ENCODE data around the gene LCN12. TPM values are rescaled to one million over a fixed set of nuclear protein-coding genes. Genes with fewer than 3 reads are reported as not detected.

LCN12 gene
- total RNA-seq, 1 experiment from 2014 or later = not detected

GRCh38 chr9:136977223-136977622, 25.1 kb downstream of the LCN12 start, which contains the start of gene PTGDS:
Gene PTGDS, plus strand, starts transcription at chr9:136977504. Its CDS starts 75 bp downstream, at chr9:136977579.
- TF ChIP-seq, protein P1, sequence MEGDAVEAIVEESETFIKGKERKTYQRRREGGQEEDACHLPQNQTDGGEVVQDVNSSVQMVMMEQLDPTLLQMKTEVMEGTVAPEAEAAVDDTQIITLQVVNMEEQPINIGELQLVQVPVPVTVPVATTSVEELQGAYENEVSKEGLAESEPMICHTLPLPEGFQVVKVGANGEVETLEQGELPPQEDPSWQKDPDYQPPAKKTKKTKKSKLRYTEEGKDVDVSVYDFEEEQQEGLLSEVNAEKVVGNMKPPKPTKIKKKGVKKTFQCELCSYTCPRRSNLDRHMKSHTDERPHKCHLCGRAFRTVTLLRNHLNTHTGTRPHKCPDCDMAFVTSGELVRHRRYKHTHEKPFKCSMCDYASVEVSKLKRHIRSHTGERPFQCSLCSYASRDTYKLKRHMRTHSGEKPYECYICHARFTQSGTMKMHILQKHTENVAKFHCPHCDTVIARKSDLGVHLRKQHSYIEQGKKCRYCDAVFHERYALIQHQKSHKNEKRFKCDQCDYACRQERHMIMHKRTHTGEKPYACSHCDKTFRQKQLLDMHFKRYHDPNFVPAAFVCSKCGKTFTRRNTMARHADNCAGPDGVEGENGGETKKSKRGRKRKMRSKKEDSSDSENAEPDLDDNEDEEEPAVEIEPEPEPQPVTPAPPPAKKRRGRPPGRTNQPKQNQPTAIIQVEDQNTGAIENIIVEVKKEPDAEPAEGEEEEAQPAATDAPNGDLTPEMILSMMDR (conservative IDR thresholded peaks at IDR 0.05; ENCODE audit: low read depth, low read length) = no peak
- TF ChIP-seq EZH2 (IDR thresholded peaks at IDR 0.05; ENCODE audit: borderline replicate concordance, low read depth, low read length, poor library complexity, severe bottlenecking) = no peak
- Histone ChIP-seq H3K36me3 (ENCODE audit: insufficient read depth, low read length, poor library complexity, severe bottlenecking) (no peaks in the 10 kb centered on the region), H3K9me3 (ENCODE audit: low read depth, low read length, poor library complexity, severe bottlenecking) (no peaks in the 10 kb centered on the region), H3K27ac (ENCODE audit: low read depth, low read length, poor library complexity, severe bottlenecking) (no peak within 1 kb of the TSS), H3K27me3 (replicated peaks; ENCODE audit: insufficient read depth, low read depth, low read length, poor library complexity) (no peaks in the 10 kb centered on the region), H3K4me1 (ENCODE audit: insufficient read depth, low read length, poor library complexity, severe bottlenecking) (no peaks in the 10 kb centered on the region), H3K4me3 (ENCODE audit: low read depth, low read length, poor library complexity, severe bottlenecking) (peak within 1 kb of the TSS; percentile 50)
- no peak for DNase-seq (ENCODE audit: low spot score)
- ChIA-PET POLR2A (ENCODE audit: low non-redundant PET) (no interaction called here), CTCF (no interaction called here)
- intact Hi-C loops (cut with micrococcal nuclease; ENCODE audit: unreplicated experiment) = no loop called here
- BruUV-seq (replicated peaks) = no TSS peak

GRCh38 chr9:136977649-136978072, 25.6 kb downstream of the LCN12 start:
- intact Hi-C loops (cut with micrococcal nuclease; ENCODE audit: unreplicated experiment) = no loop called here
- H3K27ac ChIP-seq (ENCODE audit: low read depth, low read length, poor library complexity, severe bottlenecking) = no peak overlapping the region
- DNase-seq (ENCODE audit: low spot score) = no peak
- H3K27me3 ChIP-seq (replicated peaks; ENCODE audit: insufficient read depth, low read depth, low read length, poor library complexity) = no peaks in the 10 kb centered on the region
- no peak for TF ChIP-seq EZH2 (IDR thresholded peaks at IDR 0.05; ENCODE audit: borderline replicate concordance, low read depth, low read length, poor library complexity, severe bottlenecking)
- TF ChIP-seq, protein P1 (conservative IDR thresholded peaks at IDR 0.05; ENCODE audit: low read depth, low read length) = no peak
- H3K4me1 ChIP-seq (ENCODE audit: insufficient read depth, low read length, poor library complexity, severe bottlenecking) = no peaks in the 10 kb centered on the region
- no peaks in the 10 kb centered on the region for H3K36me3 ChIP-seq (ENCODE audit: insufficient read depth, low read length, poor library complexity, severe bottlenecking)
- POLR2A ChIA-PET (ENCODE audit: low non-redundant PET) = no interaction called here
- CTCF ChIA-PET = interaction anchor here (0.6 to 0.7 kb wide), 3 partner anchors 14 to 259 kb away, joined by 4 to 9 read pairs (median 8); partner anchors contain the start of gene NPDC1
- H3K9me3 ChIP-seq (ENCODE audit: low read depth, low read length, poor library complexity, severe bottlenecking) = no peaks in the 10 kb centered on the region
- no TSS peak for BruUV-seq (replicated peaks)
- peak overlapping the region; percentile 50 for H3K4me3 ChIP-seq (ENCODE audit: low read depth, low read length, poor library complexity, severe bottlenecking)

DNA sequence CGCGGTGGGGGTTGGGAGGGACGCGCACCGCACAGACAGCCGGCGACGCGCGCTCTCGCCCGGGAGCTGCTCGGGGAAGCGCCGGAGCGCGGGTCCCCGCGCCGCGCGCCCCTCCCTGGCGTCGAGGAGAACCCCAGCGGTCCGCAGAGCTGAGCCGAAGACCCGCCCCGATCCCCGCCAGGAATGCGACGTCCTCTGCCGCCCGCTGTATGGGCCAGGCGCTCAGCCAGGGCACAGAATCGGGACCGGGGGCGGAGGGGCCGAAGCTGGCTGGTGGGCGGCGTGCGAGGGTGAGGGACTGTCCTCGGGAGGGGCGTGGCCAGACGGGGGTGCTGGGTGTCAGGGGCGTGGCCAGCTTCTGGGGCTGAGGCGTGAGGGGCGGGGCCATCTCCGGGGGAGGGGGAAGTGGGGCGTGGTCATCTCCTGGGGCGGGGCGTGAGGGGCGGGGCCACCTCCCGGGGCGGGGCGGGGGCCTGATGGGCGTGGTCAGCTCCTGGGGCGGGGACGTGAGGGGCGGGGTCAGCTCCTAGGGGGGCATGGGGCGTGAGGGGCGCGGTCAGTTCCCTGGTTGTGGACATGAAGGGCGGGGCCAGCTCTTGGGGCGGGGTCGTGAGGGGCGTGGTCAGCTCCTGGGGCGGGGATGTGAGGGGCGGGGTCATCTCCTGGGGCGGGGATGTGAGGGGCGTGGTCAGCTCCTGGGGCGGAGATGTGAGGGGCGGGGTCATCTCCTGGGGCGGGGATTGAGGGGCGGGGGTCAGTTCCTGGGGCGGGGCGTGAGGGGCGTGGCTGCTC, 26.2 kb downstream of the LCN12 start:
- POLR2A ChIA-PET (ENCODE audit: low non-redundant PET) = no interaction called here

More for the DNA sequence above, 26.2 kb downstream of the LCN12 start:
- DNase-seq (ENCODE audit: low spot score) = peak; percentile 79
- intact Hi-C loops (cut with micrococcal nuclease; ENCODE audit: unreplicated experiment) = no loop called here
- H3K9me3 ChIP-seq (ENCODE audit: low read depth, low read length, poor library complexity, severe bottlenecking) = no peaks in the 10 kb centered on the region
- TF ChIP-seq EZH2 (IDR thresholded peaks at IDR 0.05; ENCODE audit: borderline replicate concordance, low read depth, low read length, poor library complexity, severe bottlenecking) = no peak
- TF ChIP-seq, protein P1 (conservative IDR thresholded peaks at IDR 0.05; ENCODE audit: low read depth, low read length) = no peak
- CTCF ChIA-PET = interaction anchor here (0.5 to 0.7 kb wide), 9 partner anchors 13 to 711 kb away, joined by 3 to 9 read pairs (median 6); partner anchors contain the start of gene NPDC1
- no TSS peak for BruUV-seq (replicated peaks)
- no peaks in the 10 kb centered on the region for H3K4me1 ChIP-seq (ENCODE audit: insufficient read depth, low read length, poor library complexity, severe bottlenecking)
- no peak overlapping the region for H3K27ac ChIP-seq (ENCODE audit: low read depth, low read length, poor library complexity, severe bottlenecking)
- H3K4me3 ChIP-seq (ENCODE audit: low read depth, low read length, poor library complexity, severe bottlenecking) = peak overlapping the region; percentile 50
- H3K36me3 ChIP-seq (ENCODE audit: insufficient read depth, low read length, poor library complexity, severe bottlenecking) = no peaks in the 10 kb centered on the region
- no peaks in the 10 kb centered on the region for H3K27me3 ChIP-seq (replicated peaks; ENCODE audit: insufficient read depth, low read depth, low read length, poor library complexity)

All from A673 (cell line).